Psoas muscle (tissue), 8 donors: ENCODE measurements around the gene OCA2. TPM values are rescaled to one million over a fixed set of nuclear protein-coding genes. Genes with fewer than 3 reads are reported as not detected.
A peak's percentile ranks its signal among the peaks of the same experiment; 100 is the strongest.

ENCODE experiments used
- ATAC-seq, 4 donors: fragments of 200-7000 bp; cut with Tn5 transposase; one replicate each; pipeline ENCODE4 v1.9.1; 2020; ENCODE audit warnings: moderate library complexity in 3 of 4, mild to moderate bottlenecking in 2 of 4
- DNase-seq, 2 donors: peaks; one replicate each; pipeline ENCODE4 v3.0.0-alpha.2; 2020
- H3K27ac ChIP-seq: fragments of 200-600 bp; one replicate; pipeline ENCODE4 v1.8.0; 2022
- H3K27me3 ChIP-seq, 3 donors: fragments of 200-600 bp in 1 of 3; one replicate each; pipeline versions ENCODE4 v1.6.1 to v1.8.0; 2013 to 2022; ENCODE audit warnings: low read length in 2 of 3, mild to moderate bottlenecking in 2 of 3, moderate library complexity in 1 of 3; ENCODE audit not compliant: insufficient read depth in 3 of 3
- H3K36me3 ChIP-seq, 2 donors: fragments of 200-600 bp in 1 of 2; one replicate each; pipeline versions ENCODE4 v1.6.1 to v1.8.0; 2013 to 2022; ENCODE audit warnings: low read depth in 1 of 2, mild to moderate bottlenecking in 1 of 2, moderate library complexity in 1 of 2; ENCODE audit not compliant: insufficient read depth in 1 of 2
- H3K4me1 ChIP-seq: fragments of 200-600 bp; one replicate; pipeline ENCODE4 v1.8.0; 2022
- H3K4me3 ChIP-seq: fragments of 200-600 bp; one replicate; pipeline ENCODE4 v1.8.0; 2022; ENCODE audit warnings: mild to moderate bottlenecking
- H3K9me3 ChIP-seq: fragments of 200-600 bp; one replicate; pipeline ENCODE4 v1.8.0; 2022
- WGBS, 3 donors: extraction: QIAGEN DNeasy Blood & Tissue Kit; methylation state at CpG; one replicate each; pipeline versions ENCODE4 v1.1.6 to v1.1.7; 2013; 5-methylcytosine and 5-hydroxymethylcytosine counted together
- intact Hi-C, 2 donors: fragments of 100-400 bp; cut with DNase I; formaldehyde crosslinking; loops; one replicate each; pipeline versions ENCODE4 v1.11.0 to v1.14.2; 2022
- polyA plus RNA-seq, 3 donors: library from polyadenylated mRNA; stranded (reverse); fragments of 200-250 nt; gene quantifications; one replicate each; pipeline ENCODE4 v1.2.3, GENCODE V29; 2013
- total RNA-seq, 4 donors: library from RNA; stranded (reverse); fragmentation: NEBNext Ultra II Directional in 2 of 4; extraction: Animal tissue kit (Norgen Biotek cat#: 25700) in 2 of 4; gene quantifications; one replicate each; pipeline versions ENCODE4 v1.2.1 to v1.2.4, GENCODE V29; 2021 to 2023
- TF ChIP-seq, protein P1 (sequence below): fragments of 200-600 bp; IDR thresholded peaks from one replicate; pipeline ENCODE4 v1.8.0; 2022; ENCODE audit warnings: antibody characterized with exemption
- donor health status: healthy with polysubstance abuse.
- donor health status: DM: no; HTN: no; CAD: no; lungs with moderate emphysema.
- donor health status: Bipolar disorder and iron deficiency.
- donor health status: healthy.
- donor health status: DM: yes; HTN: yes; CAD: no.
- donor health status: DM: no; HTN: no; CAD: no.
- donor health status: DM: no; HTN: no; CAD: no.
- donor health status: DM: yes; HTN: yes; CAD: no.

The OCA2 gene
- total and polyA plus RNA-seq, 7 donors = 0.03 to 0.52 (median 0.17) TPM; not detected in 2

- H3K9me3 ChIP-seq = no peaks in the 10 kb centered on the region
- TF ChIP-seq, protein P1, sequence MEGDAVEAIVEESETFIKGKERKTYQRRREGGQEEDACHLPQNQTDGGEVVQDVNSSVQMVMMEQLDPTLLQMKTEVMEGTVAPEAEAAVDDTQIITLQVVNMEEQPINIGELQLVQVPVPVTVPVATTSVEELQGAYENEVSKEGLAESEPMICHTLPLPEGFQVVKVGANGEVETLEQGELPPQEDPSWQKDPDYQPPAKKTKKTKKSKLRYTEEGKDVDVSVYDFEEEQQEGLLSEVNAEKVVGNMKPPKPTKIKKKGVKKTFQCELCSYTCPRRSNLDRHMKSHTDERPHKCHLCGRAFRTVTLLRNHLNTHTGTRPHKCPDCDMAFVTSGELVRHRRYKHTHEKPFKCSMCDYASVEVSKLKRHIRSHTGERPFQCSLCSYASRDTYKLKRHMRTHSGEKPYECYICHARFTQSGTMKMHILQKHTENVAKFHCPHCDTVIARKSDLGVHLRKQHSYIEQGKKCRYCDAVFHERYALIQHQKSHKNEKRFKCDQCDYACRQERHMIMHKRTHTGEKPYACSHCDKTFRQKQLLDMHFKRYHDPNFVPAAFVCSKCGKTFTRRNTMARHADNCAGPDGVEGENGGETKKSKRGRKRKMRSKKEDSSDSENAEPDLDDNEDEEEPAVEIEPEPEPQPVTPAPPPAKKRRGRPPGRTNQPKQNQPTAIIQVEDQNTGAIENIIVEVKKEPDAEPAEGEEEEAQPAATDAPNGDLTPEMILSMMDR = no peak
- H3K4me1 ChIP-seq = peaks cover 7% of the 10 kb centered on the region
- no peak for ATAC-seq
- WGBS, 3 donors = 54 to 72% (median 67%) methylated on average over 7 to 8 of the region's 8 CpGs
- no peak overlapping the region for H3K4me3 ChIP-seq
- intact Hi-C loops = no loop called here
- H3K36me3 ChIP-seq = no peaks in the 10 kb centered on the region
- H3K27me3 ChIP-seq = peaks cover 0 to 67% (median 23%) of the 10 kb centered on the region in 3 donors
- no peak for DNase-seq
- H3K27ac ChIP-seq = no peak overlapping the region
Measured at GRCh38 chr15:28101201-28101600, 2.1 kb upstream of the OCA2 start.

DNA sequence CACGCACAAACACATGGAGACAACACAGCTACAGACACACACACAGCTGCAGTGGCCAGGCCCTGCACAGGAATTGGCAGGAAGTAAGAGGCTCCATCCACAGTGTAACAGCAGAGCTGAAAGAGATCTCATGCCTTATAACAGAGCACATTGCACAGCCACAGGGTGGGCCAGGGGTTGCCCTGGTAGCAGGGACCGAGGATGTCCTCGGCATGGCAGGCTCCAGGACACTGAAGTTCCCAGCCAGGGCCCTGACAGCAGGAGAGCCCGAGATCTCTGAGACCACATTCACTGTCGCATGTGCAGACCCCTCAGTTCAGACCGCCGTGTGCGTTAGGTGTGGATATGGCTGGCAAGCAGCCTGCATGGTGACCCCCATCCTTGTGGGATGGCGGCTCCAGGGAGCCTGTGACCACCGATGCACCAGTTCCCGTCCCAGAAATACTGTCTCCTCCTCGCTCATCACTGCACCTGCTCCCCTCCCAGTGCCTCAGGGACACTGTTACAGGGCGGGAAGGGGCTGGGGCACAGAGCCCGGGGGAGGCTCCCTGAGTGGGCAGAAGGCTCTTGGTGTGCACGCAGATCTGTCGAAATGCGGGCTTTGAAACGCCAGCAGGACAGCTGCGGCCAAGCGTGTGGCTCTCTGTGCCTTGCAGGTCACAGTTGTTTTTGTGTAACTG is 1.5 kb upstream of the OCA2 start:
- Histone ChIP-seq H3K27ac (no peak overlapping the region), H3K36me3 (no peaks in the 10 kb centered on the region), H3K4me1 (peaks cover 9% of the 10 kb centered on the region), H3K9me3 (no peaks in the 10 kb centered on the region), H3K27me3 (peaks cover 0 to 71% (median 20%) of the 10 kb centered on the region in 3 donors), H3K4me3 (no peak overlapping the region)
- intact Hi-C loops = no loop called here
- TF ChIP-seq, protein P1 = no peak
- DNase-seq (no peak), ATAC-seq (no peak)
- 66 to 76% (median 71%) methylated on average over 20 of the region's 20 CpGs for WGBS, 3 donors

DNA sequence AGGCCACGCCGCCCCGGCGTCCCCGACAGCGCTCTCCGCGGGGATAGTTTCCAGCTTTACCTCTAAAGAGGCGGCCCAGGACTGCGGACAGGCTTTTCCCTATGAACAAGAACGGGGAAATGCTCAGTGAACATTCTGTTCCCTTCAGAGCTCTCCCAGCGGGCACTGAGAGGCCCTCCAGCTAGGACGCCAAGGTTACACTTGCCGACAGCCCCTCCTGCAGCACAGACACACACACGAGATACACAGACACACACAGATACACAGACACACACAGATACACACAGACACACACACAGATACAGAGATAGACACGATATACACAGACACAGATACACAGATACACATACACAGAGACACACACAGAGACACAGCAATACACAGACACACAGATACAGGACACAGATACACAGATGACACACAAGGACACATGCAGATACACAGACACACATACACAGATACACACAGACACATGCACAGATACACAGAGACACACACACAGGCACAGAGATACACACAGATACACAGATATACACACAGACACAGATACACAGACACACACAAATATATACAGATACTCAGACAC is 533 bp upstream of the OCA2 start:
- Histone ChIP-seq H3K9me3 (no peaks in the 10 kb centered on the region), H3K36me3 (no peaks in the 10 kb centered on the region), H3K27ac (no peak overlapping the region), H3K4me3 (peak overlapping the region; percentile 50), H3K27me3 (peaks cover 0 to 80% (median 11%) of the 10 kb centered on the region in 3 donors), H3K4me1 (peaks cover 12% of the 10 kb centered on the region)
- ATAC-seq = no peak
- TF ChIP-seq, protein P1 = no peak
- 9 to 16% (median 11%) methylated on average over 13 to 16 of the region's 16 CpGs for WGBS, 3 donors
- intact Hi-C loops = no loop called here
- DNase-seq = no peak

- TF ChIP-seq, protein P1 = no peak
- ATAC-seq = no peak
- intact Hi-C loops = no loop called here
- WGBS, 3 donors = 49 to 63% (median 55%) methylated on average over 11 of the region's 11 CpGs
- peaks cover 12% of the 10 kb centered on the region for H3K4me1 ChIP-seq
- H3K27ac ChIP-seq = no peak overlapping the region
- no peaks in the 10 kb centered on the region for H3K36me3 ChIP-seq
- DNase-seq = no peak
- no peaks in the 10 kb centered on the region for H3K9me3 ChIP-seq
- H3K4me3 ChIP-seq = no peak overlapping the region
- H3K27me3 ChIP-seq = peaks cover 0 to 86% (median 13%) of the 10 kb centered on the region in 3 donors
Measured at GRCh38 chr15:28098360-28098765, 752 bp downstream of the OCA2 start.
